ENCODE data around the gene AQP6.

- TF ChIP-seq SUZ12 (IDR thresholded peaks at IDR 0.05; ENCODE audit: extremely low read depth, insufficient read depth, insufficient read length): no peak
- no peak for TF ChIP-seq YY1 (IDR thresholded peaks at IDR 0.05; ENCODE audit: insufficient read depth, insufficient read length)
- TF ChIP-seq ZNF274 (IDR thresholded peaks at IDR 0.05; ENCODE audit: low read depth, low read length): no peak
Measured at GRCh38 chr12:49963976-49964815, 8.6 kb upstream of the AQP6 start.
